Astrocyte (in vitro differentiated cells and primary cell): ENCODE results near the gene CACHD1. TPM values are rescaled to one million over a fixed set of nuclear protein-coding genes. Genes with fewer than 3 reads are reported as not detected.
A peak's percentile ranks its signal among the peaks of the same experiment; 100 is the strongest.

ENCODE experiments used
- DNase-seq: peaks from one replicate; pipeline ENCODE4 v3.0.0-alpha.2; 2010; ENCODE audit warnings: low read depth
- FAIRE-seq: peaks from 2 replicates; lab custom pipeline; 2011; peaks lifted over from hg19 to GRCh38; lab: Jason Lieb, UNC
- H2AFZ ChIP-seq: 2 replicates; pipeline ENCODE4 v1.6.0; 2012; ENCODE audit warnings: low read depth, low read length, inconsistent platforms
- H3K27ac ChIP-seq: 2 replicates; pipeline ENCODE4 v1.5.1; 2011; ENCODE audit warnings: low read depth, low read length, inconsistent platforms
- H3K27me3 ChIP-seq: 2 replicates; pipeline ENCODE4 v1.6.0; 2011; ENCODE audit warnings: low read length, inconsistent platforms; ENCODE audit not compliant: insufficient read depth
- H3K36me3 ChIP-seq: 2 replicates; pipeline ENCODE4 v1.5.1; 2011; ENCODE audit warnings: low read length, inconsistent platforms; ENCODE audit not compliant: insufficient read depth
- H3K4me1 ChIP-seq: 2 replicates; pipeline ENCODE4 v1.5.1; 2011; ENCODE audit warnings: low read length, inconsistent platforms; ENCODE audit not compliant: insufficient read depth
- H3K4me2 ChIP-seq: 2 replicates; pipeline ENCODE4 v1.6.0; 2012; ENCODE audit warnings: low read length, inconsistent platforms
- H3K4me3 ChIP-seq: 2 replicates; pipeline ENCODE4 v1.5.1; 2011; ENCODE audit warnings: low read depth, mild to moderate bottlenecking, low read length, inconsistent platforms; ENCODE audit not compliant: insufficient read depth
- H3K79me2 ChIP-seq: 2 replicates; pipeline ENCODE4 v1.6.0; 2012; ENCODE audit warnings: mild to moderate bottlenecking, low read length, inconsistent platforms; ENCODE audit not compliant: insufficient read depth
- H3K9ac ChIP-seq: 2 replicates; pipeline ENCODE4 v1.6.0; 2012; ENCODE audit warnings: mild to moderate bottlenecking, low read length, inconsistent platforms
- H3K9me3 ChIP-seq: 2 replicates; pipeline ENCODE4 v1.5.1; 2012; ENCODE audit warnings: low read depth, mild to moderate bottlenecking, low read length, inconsistent platforms; ENCODE audit not compliant: insufficient read depth
- H4K20me1 ChIP-seq: 2 replicates; pipeline ENCODE4 v1.6.0; 2012; ENCODE audit warnings: low read length, inconsistent platforms; ENCODE audit not compliant: insufficient read depth
- H3K27ac Mint-ChIP-seq: one replicate; pipeline ENCODE4 v1.8.0; 2021; ENCODE audit warnings: mild to moderate bottlenecking, mixed read lengths; ENCODE audit not compliant: unreplicated experiment
- H3K27me3 Mint-ChIP-seq: one replicate; pipeline ENCODE4 v1.8.0; 2021; ENCODE audit warnings: low read depth, mixed read lengths; ENCODE audit not compliant: unreplicated experiment
- H3K36me3 Mint-ChIP-seq: one replicate; pipeline ENCODE4 v1.8.0; 2021; ENCODE audit warnings: low read depth, mixed read lengths; ENCODE audit not compliant: unreplicated experiment
- H3K4me1 Mint-ChIP-seq: one replicate; pipeline ENCODE4 v1.8.0; 2021; ENCODE audit warnings: low read depth, mixed read lengths; ENCODE audit not compliant: unreplicated experiment
- H3K4me3 Mint-ChIP-seq: one replicate; pipeline ENCODE4 v1.8.0; 2021; ENCODE audit warnings: mild to moderate bottlenecking, moderate library complexity, mixed read lengths; ENCODE audit not compliant: unreplicated experiment
- H3K9me3 Mint-ChIP-seq: one replicate; pipeline ENCODE4 v1.8.0; 2021; ENCODE audit warnings: mild to moderate bottlenecking, mixed read lengths; ENCODE audit not compliant: unreplicated experiment
- EZH2 ChIP-seq: IDR thresholded peaks from 2 replicates; pipeline ENCODE4 v1.6.1; 2012; ENCODE audit warnings: mild to moderate bottlenecking, low read length, inconsistent platforms; ENCODE audit not compliant: insufficient read depth
- total RNA-seq: library from RNA; stranded (reverse); gene quantifications from 2 replicates; pipeline ENCODE4 v1.2.1, GENCODE V29; 2021
- TF ChIP-seq, protein P1 (sequence below): IDR thresholded peaks from 2 replicates; pipeline ENCODE4 v1.5.1; 2011; ENCODE audit warnings: low read depth, mild to moderate bottlenecking, inconsistent platforms, low read length, moderate library complexity; ENCODE audit not compliant: insufficient read depth

The CACHD1 gene
- total RNA-seq, 1 donor from 2014 or later, result 21.2 TPM

DNA sequence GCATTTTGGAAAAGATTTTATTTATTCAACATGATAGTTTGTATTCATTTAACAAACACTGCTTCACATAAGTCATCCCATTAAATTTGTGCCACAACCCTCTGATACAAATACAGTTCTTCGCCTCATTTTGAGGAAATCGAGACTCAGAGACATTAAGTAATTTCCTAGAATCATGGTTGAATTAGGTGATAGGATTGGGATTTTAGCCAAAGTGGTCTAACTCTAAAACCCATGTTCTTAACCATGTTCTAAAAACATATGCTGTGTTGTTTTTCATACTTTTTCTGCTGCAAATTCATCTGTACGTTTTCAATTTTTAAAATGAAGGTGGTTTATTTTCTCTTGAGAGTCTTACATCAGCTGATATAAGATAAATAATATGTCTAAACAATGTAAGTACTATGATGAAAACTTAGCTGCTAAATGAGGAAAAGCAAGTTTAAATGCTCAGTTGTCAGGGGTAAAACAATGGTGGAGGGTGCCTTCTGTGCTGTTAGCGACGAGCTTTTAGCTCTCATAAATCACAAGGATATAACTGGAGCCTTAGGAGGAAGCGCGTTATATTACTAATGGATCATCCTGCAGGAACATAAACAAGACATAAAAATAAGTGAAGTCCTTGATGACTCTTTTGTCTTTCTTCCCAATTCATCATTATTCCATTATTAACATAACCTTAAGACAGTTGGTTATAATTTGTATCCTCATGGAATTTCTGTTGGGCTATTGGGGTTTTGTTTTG lies 97.7 kb downstream of the CACHD1 start:
- H3K4me1 Mint-ChIP-seq, result peaks cover 31% of the 10 kb centered on the region
- no peak overlapping the region for H3K4me2 ChIP-seq
- H4K20me1 ChIP-seq, result no peaks in the 10 kb centered on the region
- no peak overlapping the region for H3K27ac Mint-ChIP-seq
- H3K27me3 Mint-ChIP-seq, result no peaks in the 10 kb centered on the region
- no peaks in the 10 kb centered on the region for H3K79me2 ChIP-seq
- H3K9me3 ChIP-seq, result no peaks in the 10 kb centered on the region
- no peak overlapping the region for H3K4me3 Mint-ChIP-seq
- H3K4me1 ChIP-seq, result no peaks in the 10 kb centered on the region
- DNase-seq (no peak), FAIRE-seq (no peak)
- H3K9ac ChIP-seq, result no peak overlapping the region
- H3K9me3 Mint-ChIP-seq, result no peaks in the 10 kb centered on the region
- H3K36me3 Mint-ChIP-seq, result no peaks in the 10 kb centered on the region
- H3K36me3 ChIP-seq, result no peaks in the 10 kb centered on the region
- no peak overlapping the region for H2AFZ ChIP-seq
- H3K27me3 ChIP-seq, result no peaks in the 10 kb centered on the region
- TF ChIP-seq, protein P1, sequence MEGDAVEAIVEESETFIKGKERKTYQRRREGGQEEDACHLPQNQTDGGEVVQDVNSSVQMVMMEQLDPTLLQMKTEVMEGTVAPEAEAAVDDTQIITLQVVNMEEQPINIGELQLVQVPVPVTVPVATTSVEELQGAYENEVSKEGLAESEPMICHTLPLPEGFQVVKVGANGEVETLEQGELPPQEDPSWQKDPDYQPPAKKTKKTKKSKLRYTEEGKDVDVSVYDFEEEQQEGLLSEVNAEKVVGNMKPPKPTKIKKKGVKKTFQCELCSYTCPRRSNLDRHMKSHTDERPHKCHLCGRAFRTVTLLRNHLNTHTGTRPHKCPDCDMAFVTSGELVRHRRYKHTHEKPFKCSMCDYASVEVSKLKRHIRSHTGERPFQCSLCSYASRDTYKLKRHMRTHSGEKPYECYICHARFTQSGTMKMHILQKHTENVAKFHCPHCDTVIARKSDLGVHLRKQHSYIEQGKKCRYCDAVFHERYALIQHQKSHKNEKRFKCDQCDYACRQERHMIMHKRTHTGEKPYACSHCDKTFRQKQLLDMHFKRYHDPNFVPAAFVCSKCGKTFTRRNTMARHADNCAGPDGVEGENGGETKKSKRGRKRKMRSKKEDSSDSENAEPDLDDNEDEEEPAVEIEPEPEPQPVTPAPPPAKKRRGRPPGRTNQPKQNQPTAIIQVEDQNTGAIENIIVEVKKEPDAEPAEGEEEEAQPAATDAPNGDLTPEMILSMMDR, result no peak
- TF ChIP-seq EZH2, result no peak
- H3K4me3 ChIP-seq, result no peak overlapping the region
- no peak overlapping the region for H3K27ac ChIP-seq

DNA sequence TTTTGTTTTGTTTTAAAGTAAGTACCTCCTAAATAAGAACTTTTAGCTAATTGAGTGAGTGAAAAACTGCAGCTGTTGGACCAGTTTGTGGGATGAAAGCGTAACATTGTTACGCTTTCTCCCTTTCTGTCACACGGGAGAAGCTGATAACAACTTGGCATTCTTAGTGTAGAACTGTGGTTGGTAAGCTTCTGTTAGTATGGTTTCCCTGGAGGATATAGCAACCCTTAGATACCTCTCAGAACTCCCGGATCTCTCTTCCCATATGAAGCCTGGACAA lies 98.2 kb downstream of the CACHD1 start:
- TF ChIP-seq EZH2, result no peak
- TF ChIP-seq, protein P1, result no peak
- no peaks in the 10 kb centered on the region for H4K20me1 ChIP-seq
- H3K4me3 ChIP-seq, result no peak overlapping the region
- no peak overlapping the region for H3K9ac ChIP-seq
- H3K27me3 Mint-ChIP-seq, result no peaks in the 10 kb centered on the region
- peak overlapping the region; percentile 53 for H3K27ac Mint-ChIP-seq
- H3K79me2 ChIP-seq, result no peaks in the 10 kb centered on the region
- no peaks in the 10 kb centered on the region for H3K4me1 ChIP-seq
- no peaks in the 10 kb centered on the region for H3K9me3 Mint-ChIP-seq
- peaks cover 36% of the 10 kb centered on the region for H3K4me1 Mint-ChIP-seq
- H3K9me3 ChIP-seq, result no peaks in the 10 kb centered on the region
- no peak for DNase-seq
- H3K36me3 ChIP-seq, result no peaks in the 10 kb centered on the region
- no peaks in the 10 kb centered on the region for H3K36me3 Mint-ChIP-seq
- H3K27ac ChIP-seq, result no peak overlapping the region
- no peak overlapping the region for H3K4me3 Mint-ChIP-seq
- no peak overlapping the region for H2AFZ ChIP-seq
- no peak for FAIRE-seq
- H3K4me2 ChIP-seq, result no peak overlapping the region
- no peaks in the 10 kb centered on the region for H3K27me3 ChIP-seq

DNA sequence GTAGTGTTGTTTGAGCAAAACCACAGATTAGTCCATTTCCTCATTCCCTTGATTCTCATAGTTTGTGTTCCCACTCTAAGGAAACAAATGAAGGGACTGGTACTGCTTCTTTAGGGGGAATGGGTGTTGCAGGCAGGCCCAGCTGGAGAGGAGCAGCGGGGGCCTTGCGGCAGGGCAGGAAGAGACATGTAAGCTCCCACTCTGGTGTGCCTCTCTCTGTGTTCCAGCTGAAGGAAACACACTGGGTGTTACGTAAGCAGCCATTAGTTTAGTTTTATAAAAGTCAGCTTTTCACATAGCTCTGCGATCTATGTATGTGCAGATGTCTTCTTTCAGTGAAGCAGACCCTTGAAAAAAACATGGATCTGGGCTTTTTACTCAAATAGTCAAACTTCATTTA lies 99.5 kb downstream of the CACHD1 start:
- H3K4me3 Mint-ChIP-seq, result no peak overlapping the region
- Histone ChIP-seq H3K9me3 (no peaks in the 10 kb centered on the region), H3K27ac (no peak overlapping the region), H3K27me3 (no peaks in the 10 kb centered on the region), H3K36me3 (no peaks in the 10 kb centered on the region), H4K20me1 (no peaks in the 10 kb centered on the region), H2AFZ (no peak overlapping the region), H3K4me1 (no peaks in the 10 kb centered on the region), H3K79me2 (no peaks in the 10 kb centered on the region), H3K9ac (no peak overlapping the region), H3K4me3 (no peak overlapping the region), H3K4me2 (no peak overlapping the region)
- no peaks in the 10 kb centered on the region for H3K27me3 Mint-ChIP-seq
- H3K4me1 Mint-ChIP-seq, result peaks cover 48% of the 10 kb centered on the region
- no peaks in the 10 kb centered on the region for H3K9me3 Mint-ChIP-seq
- no peaks in the 10 kb centered on the region for H3K36me3 Mint-ChIP-seq
- TF ChIP-seq, protein P1, result no peak
- TF ChIP-seq EZH2, result no peak
- no peak for DNase-seq
- H3K27ac Mint-ChIP-seq, result peak overlapping the region; percentile 72
- no peak for FAIRE-seq
